B cell (primary cell): ENCODE measurements around the gene CALHM3. TPM values are rescaled to one million over a fixed set of nuclear protein-coding genes. Genes with fewer than 3 reads are reported as not detected.

ENCODE experiments used
- ATAC-seq: fragments of 200-7000 bp; cut with Tn5 transposase; one replicate; pipeline ENCODE4 v1.10.0; 2021; ENCODE audit warnings: low read depth, mild to moderate bottlenecking, moderate number of reproducible peaks, moderate library complexity
- CTCF ChIA-PET: fragments of 350-600 bp; sonication (Branson Sonifier 250); formaldehyde crosslinking; loops from one replicate; lab custom pipeline; 2021; ENCODE audit warnings: antibody characterized with exemption, inconsistent platforms; lab: Charles Lee
- POLR2A ChIA-PET: fragments of 350-600 bp; sonication (Branson Sonifier 250); formaldehyde crosslinking; loops from one replicate; lab custom pipeline; 2021; ENCODE audit warnings: antibody characterized with exemption; lab: Charles Lee
- DNase-seq: peaks from one replicate; pipeline ENCODE4 v3.0.0; 2013
- H2AFZ ChIP-seq: 2 replicates; pipeline ENCODE4 v1.6.1; 2012; ENCODE audit warnings: mild to moderate bottlenecking, low read depth, low read length; ENCODE audit not compliant: insufficient read depth, poor library complexity, severe bottlenecking
- H3K27ac ChIP-seq, 2 donors: 1 replicate in 1 of 2; 2 replicates in 1 of 2; pipeline ENCODE4 v1.5.1; 2012 to 2013; ENCODE audit warnings: low read length in 2 of 2, mild to moderate bottlenecking in 2 of 2, moderate library complexity in 1 of 2
- H3K27me3 ChIP-seq, 4 experiments: fragments of 200-600 bp in 1 of 4; sonication (generic) in 1 of 4; replicated peaks in 1 of 4; 1 replicate in 2 of 4; 2 replicates in 2 of 4; pipeline versions ENCODE4 v1.6.1 to v1.7.0; 2013 to 2016; ENCODE audit warnings: low read length in 3 of 4, mild to moderate bottlenecking in 2 of 4, mixed read lengths in 1 of 4, moderate library complexity in 1 of 4; ENCODE audit not compliant: insufficient read depth in 4 of 4, control insufficient read depth in 3 of 4; ENCODE audit errors: control extremely low read depth in 1 of 4
- H3K36me3 ChIP-seq, 2 experiments: replicated peaks in 1 of 2; 1 replicate in 1 of 2; 2 replicates in 1 of 2; pipeline versions ENCODE4 v1.6.1 to v1.7.1; 2013; ENCODE audit warnings: low read length in 1 of 2; ENCODE audit not compliant: insufficient read depth in 2 of 2, control insufficient read depth in 1 of 2; ENCODE audit errors: control extremely low read depth in 1 of 2, extremely low read depth in 1 of 2
- H3K4me1 ChIP-seq, 2 donors: fragments of 200-600 bp in 1 of 2; sonication (generic) in 1 of 2; 1 replicate in 1 of 2; 2 replicates in 1 of 2; pipeline versions ENCODE4 v1.5.1 to v1.6.1; 2013 to 2017; ENCODE audit warnings: low read length in 2 of 2; ENCODE audit not compliant: control insufficient read depth in 2 of 2, insufficient read depth in 2 of 2
- H3K4me2 ChIP-seq: replicated peaks from 2 replicates; pipeline ENCODE3; 2012; ENCODE audit warnings: mild to moderate bottlenecking, low read depth, low read length; ENCODE audit not compliant: poor library complexity, severe bottlenecking
- H3K4me3 ChIP-seq, 5 experiments: fragments of 200-600 bp in 1 of 5; sonication (generic) in 1 of 5; 1 replicate in 3 of 5; 2 replicates in 2 of 5; pipeline versions ENCODE4 v1.5.1 to v1.7.0; 2011 to 2016; ENCODE audit warnings: low read length in 4 of 5, mild to moderate bottlenecking in 4 of 5, low read depth in 2 of 5, control low read depth in 1 of 5, moderate library complexity in 1 of 5; ENCODE audit not compliant: insufficient read depth in 1 of 5; ENCODE audit errors: control extremely low read depth in 1 of 5, extremely low read depth in 1 of 5
- H3K79me2 ChIP-seq: fragments of 200-600 bp; sonication (generic); one replicate; pipeline ENCODE4 v1.6.0; 2016; ENCODE audit warnings: low read length; ENCODE audit not compliant: control insufficient read depth, insufficient read depth
- H3K9ac ChIP-seq: fragments of 200-600 bp; sonication (generic); 2 replicates; pipeline ENCODE4 v1.6.1; 2017; ENCODE audit warnings: mild to moderate bottlenecking, low read length, moderate library complexity
- H3K9me3 ChIP-seq, 3 donors: one replicate each; pipeline versions ENCODE4 v1.6.1 to v1.7.1; 2013; ENCODE audit warnings: low read length in 2 of 3; ENCODE audit not compliant: control insufficient read depth in 2 of 3, insufficient read depth in 1 of 3; ENCODE audit errors: control extremely low read depth in 1 of 3
- H4K20me1 ChIP-seq: 2 replicates; pipeline ENCODE4 v1.6.0; 2012; ENCODE audit warnings: mild to moderate bottlenecking, low read length; ENCODE audit not compliant: insufficient read depth, control insufficient read depth, poor library complexity, severe bottlenecking
- H3K27ac Mint-ChIP-seq: one replicate; pipeline ENCODE4 v1.8.0; 2021; ENCODE audit warnings: mixed read lengths
- H3K27me3 Mint-ChIP-seq: one replicate; pipeline ENCODE4 v1.8.0; 2021; ENCODE audit warnings: mixed read lengths
- H3K4me1 Mint-ChIP-seq: one replicate; pipeline ENCODE4 v1.8.0; 2021; ENCODE audit warnings: mixed read lengths
- H3K4me3 Mint-ChIP-seq: one replicate; pipeline ENCODE4 v1.8.0; 2021; ENCODE audit warnings: mixed read lengths
- H3K9me3 Mint-ChIP-seq: one replicate; pipeline ENCODE4 v1.8.0; 2022; ENCODE audit warnings: mixed read lengths; ENCODE audit not compliant: insufficient read depth
- EZH2 ChIP-seq: IDR thresholded peaks from 2 replicates; pipeline ENCODE4 v1.6.1; 2012; ENCODE audit warnings: borderline replicate concordance, low read depth, mild to moderate bottlenecking, moderate library complexity, low read length; ENCODE audit not compliant: insufficient read depth, poor library complexity, severe bottlenecking
- WGBS: methylation state at CpG from one replicate; pipeline ENCODE4 v1.1.5; 2013; ENCODE audit warnings: missing lambda C conversion rate; ENCODE audit not compliant: insufficient coverage; 5-methylcytosine and 5-hydroxymethylcytosine counted together
- intact Hi-C: fragments of 100-400 bp; cut with micrococcal nuclease; formaldehyde crosslinking; loops from one replicate; pipeline ENCODE4 v1.10.0; 2022
- polyA plus RNA-seq: library from polyadenylated mRNA; depleted of rRNA; stranded (reverse); fragments of >200 nt; gene quantifications from 2 replicates; pipeline ENCODE4 v1.2.3, GENCODE V29; 2012
- total RNA-seq, 2 donors: library from RNA; stranded (reverse); fragments of 120-200 nt in 1 of 2; gene quantifications; 1 replicate in 1 of 2; 2 replicates in 1 of 2; pipeline versions ENCODE4 v1.2.3 to v1.2.4, GENCODE V29; 2013 to 2022
- TF ChIP-seq, protein P1 (sequence below): fragments of 200-600 bp; IDR thresholded peaks from one replicate; pipeline ENCODE4 v1.8.0; 2022; ENCODE audit warnings: antibody characterized with exemption, mild to moderate bottlenecking

The CALHM3 gene
- total and polyA plus RNA-seq, 2 donors (not counting 1 experiment from before 2014, with no cell fraction given): not detected

DNA sequence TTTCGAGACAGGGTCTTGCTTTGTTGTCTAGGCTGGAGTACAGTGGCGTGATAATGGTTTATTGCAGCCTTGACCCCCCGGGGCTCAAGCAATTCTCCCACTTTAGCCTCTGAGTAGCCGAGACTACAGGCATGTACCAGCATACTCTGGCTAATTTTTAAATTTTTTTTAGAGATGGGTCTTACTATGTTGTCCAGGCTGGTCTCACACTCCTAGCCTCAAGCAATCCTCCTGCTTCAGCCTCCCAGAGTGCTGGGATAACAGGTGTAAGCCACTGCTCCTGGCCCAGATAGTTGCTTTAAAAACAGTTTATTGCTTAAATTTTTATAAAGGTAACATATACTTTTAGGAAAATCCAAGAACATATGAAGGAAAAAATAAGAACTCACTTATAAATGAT is 40.8 kb upstream of the CALHM3 start:
- Histone ChIP-seq H3K4me3 (no peak overlapping the region), H3K79me2 (no peaks in the 10 kb centered on the region), H4K20me1 (no peaks in the 10 kb centered on the region), H3K27me3 (no peaks in the 10 kb centered on the region), H3K4me1 (peaks cover 0 to 7% of the 10 kb centered on the region in 2 donors), H3K27ac (no peak overlapping the region), H3K4me2 (no peak overlapping the region), H2AFZ (no peak overlapping the region), H3K9me3 (no peaks in the 10 kb centered on the region), H3K9ac (no peak overlapping the region), H3K36me3 (no peaks in the 10 kb centered on the region)
- ATAC-seq (no peak), DNase-seq (no peak)
- TF ChIP-seq, protein P1, sequence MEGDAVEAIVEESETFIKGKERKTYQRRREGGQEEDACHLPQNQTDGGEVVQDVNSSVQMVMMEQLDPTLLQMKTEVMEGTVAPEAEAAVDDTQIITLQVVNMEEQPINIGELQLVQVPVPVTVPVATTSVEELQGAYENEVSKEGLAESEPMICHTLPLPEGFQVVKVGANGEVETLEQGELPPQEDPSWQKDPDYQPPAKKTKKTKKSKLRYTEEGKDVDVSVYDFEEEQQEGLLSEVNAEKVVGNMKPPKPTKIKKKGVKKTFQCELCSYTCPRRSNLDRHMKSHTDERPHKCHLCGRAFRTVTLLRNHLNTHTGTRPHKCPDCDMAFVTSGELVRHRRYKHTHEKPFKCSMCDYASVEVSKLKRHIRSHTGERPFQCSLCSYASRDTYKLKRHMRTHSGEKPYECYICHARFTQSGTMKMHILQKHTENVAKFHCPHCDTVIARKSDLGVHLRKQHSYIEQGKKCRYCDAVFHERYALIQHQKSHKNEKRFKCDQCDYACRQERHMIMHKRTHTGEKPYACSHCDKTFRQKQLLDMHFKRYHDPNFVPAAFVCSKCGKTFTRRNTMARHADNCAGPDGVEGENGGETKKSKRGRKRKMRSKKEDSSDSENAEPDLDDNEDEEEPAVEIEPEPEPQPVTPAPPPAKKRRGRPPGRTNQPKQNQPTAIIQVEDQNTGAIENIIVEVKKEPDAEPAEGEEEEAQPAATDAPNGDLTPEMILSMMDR: no peak
- TF ChIP-seq EZH2: no peak
- ChIA-PET POLR2A (no interaction called here), CTCF (no interaction called here)
- WGBS: 0% methylated on average over 1 of the region's 4 CpGs
- intact Hi-C loops: no loop called here
- H3K27me3 Mint-ChIP-seq: peaks cover 14% of the 10 kb centered on the region
- peaks cover 3% of the 10 kb centered on the region for H3K9me3 Mint-ChIP-seq
- no peak overlapping the region for H3K27ac Mint-ChIP-seq
- no peak overlapping the region for H3K4me3 Mint-ChIP-seq
- peaks cover 8% of the 10 kb centered on the region for H3K4me1 Mint-ChIP-seq

DNA sequence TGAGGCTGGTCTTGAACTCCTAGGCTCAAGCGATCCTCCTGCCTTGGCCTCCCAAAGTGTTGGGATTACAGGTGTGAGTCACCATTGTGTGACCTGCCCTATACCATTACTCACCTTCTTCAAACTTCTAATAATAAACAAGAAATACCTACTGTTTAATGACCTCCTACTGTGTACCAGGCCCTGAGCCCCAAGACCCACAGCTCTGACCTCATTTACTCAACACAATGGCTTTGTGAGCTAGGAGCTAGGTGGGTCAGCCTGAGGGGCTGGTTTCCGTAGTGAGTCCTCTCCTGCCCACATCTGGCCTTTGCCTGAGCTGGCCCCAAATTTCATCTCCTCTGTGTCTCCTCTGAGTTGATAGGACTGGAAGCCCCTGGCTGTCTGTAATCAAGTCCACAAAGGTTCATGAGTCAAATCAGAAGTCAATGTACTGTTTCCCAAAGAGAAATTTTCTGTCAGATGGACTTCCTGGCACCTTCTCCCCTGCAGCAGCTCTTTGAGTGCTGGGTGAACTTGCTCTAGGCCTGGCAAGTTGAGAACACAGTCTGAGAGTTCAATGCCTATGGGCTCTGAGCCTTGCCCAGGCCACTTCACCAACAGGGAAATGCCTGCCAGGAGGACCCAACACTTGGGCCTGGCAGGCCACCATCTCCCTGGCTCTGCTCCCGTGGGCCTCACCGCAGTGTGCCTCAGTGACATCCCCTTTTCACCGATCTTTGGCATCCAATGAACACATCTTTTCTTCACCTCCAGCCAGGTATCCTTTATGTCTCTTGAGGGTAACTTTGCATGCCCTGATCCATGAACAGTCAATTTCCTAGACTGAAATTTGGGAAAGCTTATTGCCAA is 38.4 kb upstream of the CALHM3 start:
- 100% methylated on average over 3 of the region's 5 CpGs for WGBS
- no peak for TF ChIP-seq EZH2
- TF ChIP-seq, protein P1: no peak

More for the DNA sequence above, 38.4 kb upstream of the CALHM3 start:
- H3K27ac ChIP-seq: no peak overlapping the region
- Mint-ChIP-seq H3K9me3 (no peaks in the 10 kb centered on the region), H3K4me3 (no peak overlapping the region), H3K4me1 (peaks cover 8% of the 10 kb centered on the region), H3K27me3 (peaks cover 11% of the 10 kb centered on the region), H3K27ac (no peak overlapping the region)
- no peak for ATAC-seq
- no peaks in the 10 kb centered on the region for H3K79me2 ChIP-seq
- DNase-seq: no peak
- H4K20me1 ChIP-seq: no peaks in the 10 kb centered on the region
- ChIA-PET POLR2A (no interaction called here), CTCF (no interaction called here)
- intact Hi-C loops: no loop called here
- H3K36me3 ChIP-seq: no peaks in the 10 kb centered on the region
- no peak overlapping the region for H3K4me2 ChIP-seq
- no peaks in the 10 kb centered on the region for H3K9me3 ChIP-seq
- H3K4me3 ChIP-seq: no peak overlapping the region
- peaks cover 0 to 7% of the 10 kb centered on the region in 2 donors for H3K4me1 ChIP-seq
- H2AFZ ChIP-seq: no peak overlapping the region
- H3K27me3 ChIP-seq: no peaks in the 10 kb centered on the region
- H3K9ac ChIP-seq: no peak overlapping the region
